GM18519 (cell line): ENCODE results near the gene CIRBP.

ENCODE experiments used
- ATAC-seq: cut with Tn5 transposase; IDR thresholded peaks from one replicate; pipeline ENCODE4 v1.9.1; 2021; ENCODE audit warnings: mild to moderate bottlenecking, moderate library complexity; ENCODE audit not compliant: unreplicated experiment, low FRiP score

Gene CIRBP

DNA sequence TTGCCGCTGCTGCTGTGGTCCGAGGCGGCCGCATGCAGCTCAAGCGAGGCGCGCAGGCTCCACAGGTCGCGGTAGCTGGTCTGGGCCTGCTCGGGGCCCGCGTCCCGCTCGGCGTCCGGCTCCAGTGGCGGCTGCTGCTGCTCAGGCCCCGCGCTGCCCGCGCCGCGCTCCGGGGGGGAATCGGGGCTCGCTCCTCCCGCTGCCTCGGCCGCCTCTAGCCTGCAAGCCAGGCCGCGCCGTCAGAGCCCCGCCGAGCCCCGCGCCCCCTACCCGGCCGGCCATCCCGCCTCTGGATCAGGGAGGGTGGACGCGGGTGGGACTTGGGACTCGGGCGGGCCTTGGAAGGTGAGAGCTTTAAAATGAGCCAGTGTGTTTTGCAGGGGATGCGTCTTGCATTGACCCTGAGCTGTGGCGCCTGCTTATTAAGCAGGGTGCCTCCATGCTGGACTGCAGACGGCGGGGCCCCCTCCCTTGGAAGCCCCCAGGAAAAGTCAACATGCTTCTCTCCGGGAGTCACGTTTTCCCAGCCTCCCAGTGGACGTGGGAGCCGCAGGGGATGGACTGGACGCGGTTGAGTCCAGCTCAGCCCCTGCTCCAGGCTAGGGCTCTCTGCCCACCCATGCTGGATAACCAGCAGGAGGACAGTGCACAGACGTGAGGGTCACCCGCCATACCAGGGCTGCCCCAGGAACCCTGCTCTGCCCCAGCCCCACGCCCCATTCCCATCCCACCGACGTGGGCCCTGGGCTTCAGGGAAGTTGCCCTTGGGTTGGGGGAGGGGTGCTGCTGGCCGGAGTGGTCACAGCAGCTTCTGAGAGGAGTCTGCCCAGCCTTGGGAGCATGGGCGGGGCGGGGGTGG is 39.0 kb upstream of the CIRBP start:
- no peak for ATAC-seq

GRCh38 chr19:1230783-1231489 is 38.2 kb upstream of the CIRBP start:
- ATAC-seq = no peak

DNA sequence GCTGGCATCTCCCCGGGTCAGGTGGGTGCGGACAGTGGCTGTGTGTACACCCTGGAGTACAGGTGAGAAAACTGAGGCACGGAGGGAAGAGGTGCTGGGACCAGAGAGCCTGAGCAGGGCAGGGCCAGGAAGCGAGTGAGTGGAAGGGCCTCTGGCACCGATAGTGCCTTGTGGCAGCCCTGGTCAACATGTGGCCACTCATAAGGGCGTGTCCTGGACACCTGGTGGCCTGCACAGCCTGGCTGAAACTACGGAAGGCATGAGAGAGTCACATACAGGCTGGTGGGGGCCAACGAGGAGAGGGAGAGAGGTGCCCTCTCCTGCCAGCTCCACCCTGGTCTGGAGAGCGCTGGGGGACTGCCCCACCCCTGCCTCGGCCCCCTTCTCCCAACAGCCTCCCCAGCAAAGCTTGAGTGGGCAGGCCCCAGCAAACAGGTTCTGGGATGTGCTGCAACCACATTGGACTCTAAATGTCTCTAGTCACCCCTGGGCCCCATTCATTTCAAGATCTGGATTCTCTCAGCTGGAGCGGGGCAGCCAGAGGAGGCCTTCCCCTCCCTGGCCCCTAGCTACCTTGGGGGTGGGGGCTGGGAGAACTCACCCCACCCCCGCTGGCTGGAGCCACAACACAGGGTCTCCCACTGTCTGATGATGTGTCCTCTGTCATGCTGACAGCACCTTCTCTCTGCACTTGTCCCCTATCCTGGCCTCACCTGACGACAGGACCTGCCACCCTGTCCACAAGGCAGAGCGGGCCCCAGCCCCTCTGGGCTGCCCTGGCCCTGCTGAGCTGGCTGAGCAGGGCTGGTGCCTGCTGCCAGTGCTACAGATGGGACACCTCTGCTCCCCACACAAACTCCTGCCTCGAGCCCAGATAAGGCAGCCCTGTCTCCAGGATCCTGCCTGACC is 37.1 kb upstream of the CIRBP start:
- ATAC-seq = no peak

DNA sequence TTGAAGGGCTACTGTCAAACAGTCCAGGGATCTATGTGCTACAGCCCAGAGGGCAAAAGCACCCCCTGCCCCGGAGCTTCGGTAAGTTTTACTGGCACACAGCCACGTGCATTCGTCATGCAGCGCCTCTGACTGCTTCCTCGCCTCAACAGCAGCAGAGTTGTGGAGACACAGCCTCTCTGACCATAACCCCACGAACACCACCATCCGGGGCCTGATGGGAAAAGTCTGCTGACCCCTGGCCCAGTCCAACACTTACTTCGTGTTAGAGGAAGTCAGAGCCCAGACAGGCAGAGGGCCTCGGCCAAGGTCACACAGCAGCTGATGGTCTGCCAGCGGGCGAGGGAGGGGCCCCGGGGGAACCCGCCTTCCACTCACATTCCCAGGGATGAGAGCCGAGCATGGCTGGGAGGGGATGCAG is 36.5 kb upstream of the CIRBP start:
- no peak for ATAC-seq

GRCh38 chr19:1233115-1233667 is 35.9 kb upstream of the CIRBP start:
- ATAC-seq = no peak

- no peak for ATAC-seq
Measured at GRCh38 chr19:1234051-1234954, 34.8 kb upstream of the CIRBP start.

DNA sequence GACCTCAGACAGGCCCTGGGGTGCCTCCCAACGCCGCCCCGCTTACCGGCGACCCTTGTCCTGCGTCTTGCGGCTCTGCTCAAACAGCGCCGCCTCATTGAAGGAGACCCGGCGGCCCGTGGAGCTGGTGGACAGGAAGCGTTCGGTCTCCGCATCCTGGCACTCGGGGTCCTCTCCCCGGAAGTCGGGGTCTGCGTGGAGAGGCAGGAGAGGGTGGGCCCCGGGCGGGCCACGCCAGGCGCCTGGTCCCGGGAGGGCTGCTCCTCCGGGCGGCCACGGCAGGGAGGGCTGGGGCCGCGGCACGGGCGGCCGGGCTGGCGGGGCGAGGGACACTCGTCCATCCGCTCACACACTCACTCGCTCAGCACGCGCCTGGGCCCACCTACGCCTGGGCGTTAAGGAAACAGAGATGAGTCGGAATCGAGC is 34.2 kb upstream of the CIRBP start:
- no peak for ATAC-seq

DNA sequence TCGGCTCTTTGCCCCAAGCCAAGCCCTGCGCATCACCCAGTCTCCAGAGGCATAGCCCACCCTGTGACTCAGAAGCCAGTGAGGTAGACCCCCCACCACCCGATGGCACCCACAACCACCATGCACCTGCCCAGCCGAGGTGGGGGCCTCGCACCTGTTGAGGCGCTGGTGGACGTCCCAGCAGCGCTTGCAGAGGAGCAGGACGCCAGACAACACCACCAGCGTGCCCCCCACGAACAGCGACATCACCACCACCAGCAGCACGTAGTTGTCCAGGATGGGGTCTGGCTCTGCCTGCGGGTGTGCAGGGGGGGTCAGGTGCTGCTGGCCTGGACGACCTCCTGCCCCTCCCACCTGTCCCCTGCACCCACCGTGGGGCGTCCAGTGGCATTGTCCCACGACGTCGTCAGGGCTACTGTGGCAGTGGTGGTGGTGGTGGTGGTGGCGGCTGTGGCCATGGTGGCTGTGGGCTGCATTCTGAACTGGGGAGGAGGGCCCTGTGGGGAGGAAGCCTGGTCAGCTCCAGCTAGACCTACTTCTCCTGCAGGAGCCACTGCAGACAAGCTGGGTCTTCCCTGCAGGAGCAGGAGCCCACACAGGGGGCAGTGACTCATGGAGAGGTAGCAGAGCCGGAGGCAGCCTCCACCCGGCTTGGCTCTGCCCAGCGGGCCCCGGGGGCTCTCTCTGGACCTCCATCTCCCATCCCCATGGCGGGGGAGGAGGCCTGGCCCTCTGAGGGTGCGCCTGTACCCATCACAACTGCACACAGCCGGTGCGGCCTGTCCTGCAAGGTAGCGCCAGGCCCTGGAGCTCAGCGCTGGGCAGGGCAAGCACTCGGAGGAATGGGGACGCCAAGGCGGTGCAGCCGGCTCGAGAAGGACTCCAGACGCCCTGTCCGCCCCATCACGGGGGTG is 33.2 kb upstream of the CIRBP start:
- ATAC-seq = no peak

DNA sequence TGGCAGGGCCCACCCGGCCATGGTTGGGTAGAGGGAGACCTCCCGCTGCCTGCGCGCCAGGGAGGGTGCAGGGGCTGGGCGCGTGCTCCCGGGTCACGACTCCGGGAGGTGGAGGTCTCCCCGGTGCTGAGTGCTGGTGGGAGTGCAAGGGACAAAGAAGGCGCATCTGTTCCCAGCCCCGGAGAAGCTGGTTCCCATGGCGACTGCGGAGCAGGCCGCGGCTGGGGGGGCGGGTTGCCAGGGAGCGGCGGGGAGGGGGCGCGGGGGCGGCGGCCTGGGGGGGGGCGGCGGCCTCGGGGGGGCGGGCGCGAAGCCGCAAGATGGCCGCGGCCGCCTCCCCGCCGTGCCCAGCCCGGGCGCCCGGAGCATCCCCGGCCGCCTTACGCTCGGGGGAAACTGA is 32.6 kb upstream of the CIRBP start:
- ATAC-seq = no peak

GRCh38 chr19:1237027-1237659 is 32.0 kb upstream of the CIRBP start:
- ATAC-seq = no peak

- no peak for ATAC-seq
Measured at GRCh38 chr19:1237754-1238368, 31.3 kb upstream of the CIRBP start, which contains the start of gene CBARP. CBARP (minus strand) TSS chr19:1238005; CDS start chr19:1236100, 1,905 bp downstream.

- ATAC-seq = no peak
Measured at GRCh38 chr19:1238369-1239303, 30.5 kb upstream of the CIRBP start.

- no peak for ATAC-seq
Measured at GRCh38 chr19:1239420-1239795, 29.7 kb upstream of the CIRBP start.

GRCh38 chr19:1239796-1240737 is 29.1 kb upstream of the CIRBP start:
- no peak for ATAC-seq

DNA sequence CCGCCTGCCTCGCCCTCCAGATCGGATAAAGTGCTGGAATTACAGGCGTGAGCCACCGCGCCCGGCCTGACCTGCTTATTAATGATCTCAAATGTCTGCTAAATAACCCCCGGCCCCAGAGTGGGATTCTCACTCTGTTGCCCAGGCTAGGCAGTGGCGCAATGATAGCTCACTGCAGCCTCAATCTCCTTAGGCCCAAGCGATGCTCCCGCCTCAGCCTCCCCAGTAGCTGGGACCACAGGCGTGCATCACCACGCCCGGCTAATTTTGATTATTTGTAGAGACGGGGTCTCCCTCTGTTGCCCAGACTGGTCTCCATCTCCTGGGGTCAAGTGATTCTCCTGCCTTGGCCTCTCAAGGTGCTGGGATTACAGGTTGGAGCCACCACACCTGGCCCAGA is 28.2 kb upstream of the CIRBP start:
- ATAC-seq = no peak
